NT2/D1 (cell line): Measurements from ENCODE around the gene ASIC1.

ENCODE experiments used
- SUZ12 ChIP-seq: IDR thresholded peaks from 2 replicates; pipeline ENCODE4 v1.6.1; 2011; ENCODE audit not compliant: insufficient read length, insufficient read depth; ENCODE audit errors: extremely low read depth
- YY1 ChIP-seq: IDR thresholded peaks from 2 replicates; pipeline ENCODE4 v1.6.1; 2011; ENCODE audit not compliant: insufficient read length, insufficient read depth
- ZNF274 ChIP-seq: IDR thresholded peaks from 2 replicates; pipeline ENCODE4 v1.6.1; 2011; ENCODE audit warnings: mild to moderate bottlenecking, low read depth, low read length

DNA sequence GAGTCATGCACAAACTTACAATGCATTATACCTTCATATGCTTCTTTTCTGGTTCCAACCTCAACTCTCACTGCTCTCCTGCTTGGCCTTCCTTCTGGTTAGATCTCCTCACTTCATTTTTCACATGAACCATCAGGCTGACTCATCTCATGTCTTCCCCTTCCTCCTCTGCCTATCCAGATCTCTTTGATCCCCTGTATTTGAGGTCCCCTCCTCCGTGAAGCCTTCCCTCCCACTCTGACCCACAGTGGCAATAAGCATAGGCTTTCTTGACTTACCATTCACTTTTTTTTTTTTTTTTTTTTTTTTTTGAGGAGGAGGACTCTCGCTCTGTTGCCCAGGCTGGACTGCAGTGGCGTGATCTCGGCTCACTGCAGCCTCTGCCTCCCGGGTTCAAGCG lies 14.7 kb upstream of the ASIC1 start:
- TF ChIP-seq YY1 (no peak), ZNF274 (no peak), SUZ12 (no peak)
